Measurements from ENCODE around the gene RRBP1.
A peak's percentile ranks its signal among the peaks of the same experiment; 100 is the strongest.
"Not testable (repeated sequence)": the region's sequence is repeated elsewhere in the genome, so short reads cannot be mapped to it uniquely, and the experiment has no call there.

The RRBP1 gene

DNA sequence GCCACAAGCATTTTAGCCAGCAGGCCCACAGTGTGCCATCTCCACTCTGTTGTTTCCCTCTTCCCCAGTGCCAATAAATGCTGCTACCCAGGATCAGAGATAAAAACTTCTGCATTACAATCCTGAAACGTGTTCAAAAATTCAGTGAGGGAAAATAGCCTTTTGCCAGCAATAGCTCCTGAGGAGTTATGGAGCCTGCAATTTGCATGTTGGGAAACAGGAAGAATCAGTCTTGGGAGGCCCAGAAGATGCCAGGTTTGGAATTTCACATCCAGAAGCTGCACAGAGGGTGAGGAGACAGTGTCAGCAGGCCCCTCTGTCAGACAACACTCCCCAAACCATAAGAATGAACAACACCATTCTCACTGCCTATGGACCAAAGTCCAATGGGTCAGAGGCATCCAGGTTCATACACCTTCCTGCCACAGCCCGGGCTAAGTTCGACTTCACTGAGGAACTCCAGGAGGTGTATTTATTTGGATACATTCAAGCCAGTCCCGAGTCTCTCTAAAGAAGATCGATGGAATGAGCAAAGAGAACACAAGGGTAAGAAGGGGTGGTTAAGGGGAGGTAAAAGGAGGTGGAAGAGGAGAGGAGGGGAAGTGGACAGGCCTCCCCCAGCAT lies 20.8 kb downstream of the RRBP1 start:
- peak; percentile 7 for DNase-seq

DNA sequence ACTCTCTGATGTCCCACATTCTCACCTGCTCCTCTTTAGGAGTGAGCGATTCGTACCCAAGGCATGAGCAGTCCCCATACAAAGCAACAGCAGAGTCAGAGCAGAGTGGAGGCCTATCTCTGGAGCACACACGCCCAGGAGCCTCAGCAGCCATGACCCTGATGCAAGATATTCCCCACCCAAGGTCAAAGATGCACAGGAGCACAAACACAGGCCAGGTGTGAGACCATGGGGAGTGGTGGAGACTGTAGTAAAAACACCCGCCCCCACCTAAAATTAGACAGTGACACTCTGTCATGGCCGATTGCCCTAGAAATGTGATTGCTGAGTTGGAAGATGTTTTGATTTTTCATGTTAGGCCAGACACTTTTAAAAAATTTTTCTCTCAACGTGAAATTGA lies 21.4 kb downstream of the RRBP1 start:
- DNase-seq: peak; percentile 25

DNA sequence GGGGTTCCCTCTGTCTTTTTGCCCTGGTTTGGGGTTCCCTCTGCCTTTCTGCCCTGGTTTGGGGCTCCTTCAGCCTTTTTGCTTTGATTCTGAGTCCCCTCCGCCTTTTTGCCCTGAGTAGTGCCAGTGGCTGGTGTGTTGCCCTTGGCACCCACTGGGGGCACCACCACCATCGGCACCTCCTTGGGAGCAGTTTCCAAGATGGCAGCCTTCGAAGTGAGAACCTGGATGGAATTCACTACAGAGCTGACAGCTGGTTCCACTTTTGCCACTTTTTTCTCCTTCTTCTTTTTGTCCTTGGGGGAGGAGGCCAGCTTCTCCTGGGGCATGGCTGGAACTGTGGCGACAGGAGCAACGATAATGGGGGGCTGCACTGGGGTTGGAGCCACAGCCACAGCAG lies 22.2 kb downstream of the RRBP1 start:
- DNase-seq: no peak

DNA sequence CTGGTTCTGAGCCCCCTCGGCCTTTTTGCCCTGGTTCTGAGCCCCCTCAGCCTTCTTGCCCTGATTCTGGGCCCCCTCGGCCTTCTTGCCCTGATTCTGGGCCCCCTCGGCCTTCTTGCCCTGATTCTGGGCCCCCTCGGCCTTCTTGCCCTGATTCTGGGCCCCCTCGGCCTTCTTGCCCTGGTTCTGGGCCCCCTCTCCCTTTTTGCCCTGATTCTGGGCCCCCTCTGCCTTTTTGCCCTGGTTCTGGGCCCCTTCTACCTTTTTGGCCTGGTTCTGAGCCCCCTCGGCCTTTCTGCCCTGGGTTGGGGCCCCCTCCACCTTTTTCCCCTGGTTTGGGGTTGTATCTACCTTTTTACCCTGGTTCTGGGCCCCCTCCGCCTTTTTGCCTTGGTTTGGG lies 22.7 kb downstream of the RRBP1 start:
- not testable (repeated sequence) for DNase-seq

DNA sequence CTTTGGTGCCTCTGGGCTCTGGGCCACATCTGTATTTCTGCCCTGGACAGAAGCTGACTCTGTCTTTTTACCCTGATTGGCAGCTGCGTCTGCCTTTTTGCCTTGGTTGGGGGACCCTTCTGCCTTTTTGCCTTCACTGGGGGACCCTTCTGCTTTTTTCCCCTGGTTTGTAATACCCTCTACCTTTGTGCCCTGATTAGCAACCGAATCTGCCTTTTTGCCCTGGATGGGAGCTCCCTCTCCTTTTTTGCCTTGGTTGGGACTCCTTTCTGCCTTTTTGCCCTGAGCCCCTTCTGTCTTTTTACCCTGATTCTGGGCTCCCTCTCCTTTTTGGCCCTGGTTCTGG lies 23.4 kb downstream of the RRBP1 start:
- peak; percentile 13 for DNase-seq

DNA sequence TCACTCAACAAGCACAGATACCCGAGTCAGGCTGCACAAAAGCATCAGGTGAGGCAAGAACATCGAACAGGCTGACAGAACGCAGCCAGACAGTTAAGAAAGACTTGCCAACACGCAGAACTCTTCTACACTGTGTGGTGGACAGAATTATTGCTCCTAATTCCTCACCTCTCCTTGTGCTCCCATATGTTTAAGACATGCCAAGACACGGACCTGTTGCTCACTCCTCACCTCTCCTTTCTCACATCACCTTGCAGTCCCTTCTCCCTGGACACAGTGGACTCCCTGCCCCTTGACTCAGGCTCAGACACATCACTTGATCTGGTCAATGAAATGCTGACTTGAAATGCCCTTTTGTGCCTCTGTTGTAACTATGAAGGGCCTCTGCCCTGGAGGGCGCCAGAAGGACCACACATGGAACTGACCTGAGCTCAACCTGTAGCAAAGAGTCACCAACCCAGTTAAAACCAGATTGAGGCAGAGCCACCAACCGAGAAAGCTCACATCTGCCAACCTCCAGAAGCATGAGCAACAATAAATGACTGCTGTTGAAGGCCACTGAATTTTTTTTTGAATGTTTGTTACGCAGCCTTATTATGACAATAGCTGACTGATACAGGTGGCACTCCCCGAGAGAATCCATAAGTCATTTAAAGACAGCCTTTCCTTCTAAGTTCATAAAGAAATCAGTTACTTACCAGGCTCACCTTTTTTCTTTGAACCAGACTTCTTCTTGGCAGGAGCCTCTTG lies 24.0 kb downstream of the RRBP1 start:
- DNase-seq: peak; percentile 6

DNA sequence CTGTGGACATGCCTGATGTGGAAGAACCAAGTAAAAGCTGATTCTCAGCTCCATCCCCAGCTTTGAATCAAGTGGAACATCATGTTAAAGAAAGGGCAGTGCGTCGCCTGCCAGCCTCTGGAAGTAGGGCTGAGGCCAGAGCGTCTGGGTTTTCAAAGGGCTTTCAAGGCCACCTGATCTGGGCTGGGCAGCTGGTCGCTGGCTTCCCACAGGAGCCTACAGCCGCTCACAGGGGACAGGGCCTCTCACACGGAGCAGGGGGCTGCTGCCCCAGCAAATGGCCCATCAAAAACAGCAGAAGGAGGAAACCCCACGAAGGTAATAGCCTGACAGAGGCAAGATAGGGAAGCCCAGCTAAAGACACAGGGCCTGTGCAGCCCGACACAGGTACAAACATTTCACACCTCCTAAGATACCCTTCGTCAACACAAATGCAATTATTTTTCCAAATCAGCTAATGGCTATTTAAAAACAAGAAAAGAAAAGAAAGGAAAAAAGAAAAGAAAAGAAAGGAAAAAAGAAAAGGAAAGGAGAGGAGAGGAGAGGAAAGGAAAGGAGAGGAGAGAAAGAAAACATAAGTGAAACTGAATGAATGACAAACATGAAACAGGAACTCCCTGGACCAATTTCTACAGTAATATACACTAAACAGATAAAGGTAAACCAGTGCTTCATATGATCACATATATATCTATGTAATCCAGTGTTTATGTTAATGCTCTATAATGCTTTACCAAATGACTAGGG lies 24.8 kb downstream of the RRBP1 start:
- DNase-seq: peak; percentile 16

DNA sequence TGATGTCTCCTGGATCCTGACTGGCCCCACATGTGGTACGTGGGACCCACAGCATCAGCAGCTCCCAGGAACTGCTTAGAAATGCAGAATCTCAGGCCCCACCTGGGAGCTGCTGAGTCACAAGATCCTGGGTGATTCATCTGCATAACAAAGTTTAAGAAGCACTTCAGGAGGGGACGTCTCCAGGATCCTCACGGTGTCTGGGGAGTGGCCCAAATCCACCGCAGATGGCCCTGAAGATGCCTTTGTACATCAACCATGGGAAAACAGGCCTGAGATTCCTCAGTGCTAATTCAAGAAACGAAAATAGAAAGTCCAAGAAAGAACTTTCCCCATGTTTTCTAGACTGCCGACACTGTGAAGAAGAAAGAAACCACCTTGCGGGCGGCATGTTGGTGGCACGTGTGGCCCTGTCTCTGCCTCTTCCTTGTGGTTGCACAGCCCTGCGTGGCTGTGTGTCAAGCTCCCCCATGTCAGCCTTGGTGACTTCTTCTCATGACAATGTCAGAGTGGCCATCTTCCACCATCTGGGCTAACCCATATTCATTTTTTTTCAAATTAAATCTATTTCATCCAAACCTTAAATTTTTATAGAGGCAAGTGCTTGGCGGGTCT lies 26.1 kb downstream of the RRBP1 start:
- DNase-seq: peak; percentile 23

DNA sequence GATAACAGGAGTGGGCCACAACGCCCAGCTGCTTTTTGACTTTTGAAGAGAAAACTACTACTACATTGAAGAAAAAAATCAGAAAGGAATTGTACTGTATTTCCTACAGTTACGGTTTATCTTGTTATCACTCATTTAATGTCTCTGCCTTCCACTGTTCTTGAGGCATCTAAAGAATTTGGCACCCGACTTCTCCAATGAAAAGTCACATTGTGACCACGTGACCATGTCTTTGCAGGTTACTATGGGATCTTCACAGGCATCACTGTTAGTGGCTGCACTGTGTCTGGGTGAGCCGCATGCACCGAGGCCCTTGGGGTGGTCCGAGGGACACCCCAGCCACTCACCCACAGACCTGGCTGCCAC lies 26.8 kb downstream of the RRBP1 start:
- DNase-seq: peak; percentile 16

DNA sequence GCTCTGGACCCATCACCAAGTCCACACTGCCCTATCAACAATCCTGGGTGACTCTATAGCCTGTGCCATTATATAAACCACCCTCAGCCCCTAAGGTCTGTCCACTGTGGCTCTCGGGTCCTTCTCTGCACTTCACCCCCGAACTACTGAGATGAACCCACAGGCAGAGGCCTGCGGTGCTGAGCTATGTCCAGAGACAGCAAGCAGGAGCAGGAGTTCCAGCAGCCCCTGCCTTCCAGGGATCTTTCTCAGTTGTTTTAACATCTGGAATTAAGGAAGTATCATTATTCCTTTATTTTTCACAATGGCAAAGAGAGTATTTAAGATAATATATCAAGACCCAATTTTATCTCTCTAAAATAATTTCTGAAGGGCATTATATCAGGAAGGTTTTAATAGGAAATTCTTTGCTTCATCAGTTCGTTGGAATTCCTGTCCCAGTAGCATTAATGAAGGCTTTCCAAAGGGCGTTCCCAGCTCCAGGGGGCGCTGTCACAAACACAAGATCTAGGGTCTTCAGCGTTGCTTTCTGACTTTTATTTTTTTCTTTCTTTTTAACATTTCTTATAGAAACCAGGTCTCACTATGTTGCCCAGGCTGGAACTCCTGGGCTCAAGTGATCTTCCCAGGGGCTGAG lies 27.3 kb downstream of the RRBP1 start:
- peak; percentile 34 for DNase-seq

DNA sequence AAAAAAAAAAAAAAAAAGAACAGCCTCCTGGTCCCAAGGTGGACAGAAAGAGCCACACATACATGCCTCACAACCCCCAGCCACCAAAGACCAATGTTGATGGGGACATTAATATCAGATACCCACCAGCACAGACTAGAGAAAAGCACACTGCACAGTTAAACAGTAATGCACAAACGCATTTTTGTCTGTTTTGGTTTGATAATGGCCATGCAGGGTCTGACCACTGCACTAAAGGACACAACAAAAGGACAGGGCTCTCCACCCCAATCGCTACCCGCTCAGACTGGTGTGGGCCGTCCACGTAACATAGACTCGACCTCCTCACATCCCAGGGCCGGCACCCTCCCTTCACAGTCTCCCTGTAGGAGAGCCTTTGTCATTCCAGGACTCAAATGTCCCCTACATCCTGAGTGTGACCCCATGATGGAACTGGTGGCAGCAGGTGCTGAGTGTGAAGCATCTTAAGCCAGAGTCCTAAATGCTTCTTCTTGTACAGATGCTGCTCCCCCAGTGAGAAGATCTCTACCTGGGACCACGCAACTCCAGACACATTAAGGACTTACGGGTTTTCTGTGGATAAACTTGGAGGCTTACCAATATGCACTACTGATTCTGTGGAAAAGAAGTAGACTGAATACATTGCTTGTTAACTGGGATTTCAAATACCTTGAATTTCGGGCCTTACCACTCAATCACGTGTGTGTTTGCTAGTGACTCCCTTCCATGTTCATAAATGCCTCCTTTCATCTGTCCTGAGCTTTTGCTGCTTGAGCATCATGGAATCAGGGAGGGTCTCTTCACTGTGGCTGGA lies 28.0 kb downstream of the RRBP1 start:
- peak; percentile 3 for DNase-seq

DNA sequence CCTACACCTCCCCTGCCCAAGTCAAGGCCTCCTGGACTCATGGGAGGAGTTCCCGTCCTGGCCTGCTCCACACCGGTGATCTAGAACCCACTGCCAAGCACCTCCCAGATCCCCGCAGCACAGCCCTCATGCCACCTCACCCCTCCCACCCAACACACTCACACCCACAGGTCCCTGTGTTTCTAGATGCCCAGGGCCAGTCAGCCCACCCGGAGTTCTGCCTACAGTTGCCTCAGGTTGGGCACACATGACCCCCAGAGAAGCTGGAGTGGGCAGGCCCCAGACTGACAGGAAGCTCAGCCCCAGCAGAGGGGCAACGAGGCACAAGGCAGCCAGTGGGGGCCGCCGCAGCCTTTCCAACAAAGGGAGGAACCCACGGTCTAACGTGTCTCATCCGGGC lies 29.6 kb downstream of the RRBP1 start:
- peak; percentile 35 for DNase-seq

DNA sequence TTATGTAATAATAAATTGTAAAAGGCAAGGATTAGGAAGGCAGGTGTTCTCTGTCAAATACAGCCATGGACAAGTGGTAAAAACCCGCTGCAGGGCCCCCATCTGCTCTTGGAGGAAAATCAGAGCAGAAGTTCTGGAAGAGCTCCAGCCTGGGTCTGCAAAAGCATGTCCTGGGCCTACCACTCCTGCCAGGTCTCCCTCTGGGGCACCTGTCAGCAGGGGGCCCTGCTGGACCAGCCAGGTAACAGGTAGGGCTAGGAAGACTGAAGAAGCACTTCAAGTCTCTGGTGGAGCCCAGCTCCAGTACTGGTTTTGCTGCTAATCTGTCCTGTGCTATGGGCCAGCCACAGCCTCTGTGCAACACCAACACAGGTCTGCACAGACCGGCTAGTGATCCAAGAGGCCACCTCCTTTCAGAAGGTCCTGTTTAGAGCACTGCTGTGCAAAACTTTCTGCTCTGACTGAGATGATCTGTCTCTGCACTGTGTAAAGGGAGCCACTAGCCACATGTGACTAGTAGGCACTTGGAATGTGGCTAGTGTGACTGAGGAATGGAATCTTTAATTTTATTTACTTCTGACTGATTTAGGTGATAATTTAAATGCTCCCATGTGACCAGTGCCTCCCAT lies 30.2 kb downstream of the RRBP1 start:
- DNase-seq: peak; percentile 15

DNA sequence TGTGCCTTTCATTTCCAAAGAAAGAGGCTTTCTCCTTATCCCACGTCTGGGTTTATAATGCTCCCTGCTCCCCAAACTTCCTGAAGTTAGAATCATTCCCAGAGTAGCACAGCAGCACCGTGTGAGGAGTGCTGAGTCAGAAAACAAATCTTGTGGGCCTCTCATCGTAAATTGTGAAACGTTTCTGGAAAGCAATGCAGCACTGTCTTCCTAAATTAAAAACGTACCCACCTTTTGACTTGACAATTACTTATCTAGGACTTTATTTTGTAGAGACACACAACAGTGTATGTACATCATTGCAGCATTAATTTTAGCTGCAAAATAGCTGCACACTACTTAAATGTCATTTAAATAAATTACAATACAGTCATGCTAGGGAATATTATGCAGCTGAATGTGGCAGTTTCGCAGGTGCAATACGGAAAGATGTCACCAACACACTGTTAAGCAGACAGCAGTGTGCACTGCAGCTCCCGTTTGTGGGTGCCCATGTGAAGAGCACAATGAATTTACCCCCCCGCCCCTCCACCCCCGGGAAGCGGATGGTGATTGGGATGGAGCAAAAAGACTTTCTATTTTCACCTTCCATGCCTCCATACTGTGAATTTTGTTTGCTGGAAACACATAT lies 30.8 kb downstream of the RRBP1 start:
- no peak for DNase-seq

DNA sequence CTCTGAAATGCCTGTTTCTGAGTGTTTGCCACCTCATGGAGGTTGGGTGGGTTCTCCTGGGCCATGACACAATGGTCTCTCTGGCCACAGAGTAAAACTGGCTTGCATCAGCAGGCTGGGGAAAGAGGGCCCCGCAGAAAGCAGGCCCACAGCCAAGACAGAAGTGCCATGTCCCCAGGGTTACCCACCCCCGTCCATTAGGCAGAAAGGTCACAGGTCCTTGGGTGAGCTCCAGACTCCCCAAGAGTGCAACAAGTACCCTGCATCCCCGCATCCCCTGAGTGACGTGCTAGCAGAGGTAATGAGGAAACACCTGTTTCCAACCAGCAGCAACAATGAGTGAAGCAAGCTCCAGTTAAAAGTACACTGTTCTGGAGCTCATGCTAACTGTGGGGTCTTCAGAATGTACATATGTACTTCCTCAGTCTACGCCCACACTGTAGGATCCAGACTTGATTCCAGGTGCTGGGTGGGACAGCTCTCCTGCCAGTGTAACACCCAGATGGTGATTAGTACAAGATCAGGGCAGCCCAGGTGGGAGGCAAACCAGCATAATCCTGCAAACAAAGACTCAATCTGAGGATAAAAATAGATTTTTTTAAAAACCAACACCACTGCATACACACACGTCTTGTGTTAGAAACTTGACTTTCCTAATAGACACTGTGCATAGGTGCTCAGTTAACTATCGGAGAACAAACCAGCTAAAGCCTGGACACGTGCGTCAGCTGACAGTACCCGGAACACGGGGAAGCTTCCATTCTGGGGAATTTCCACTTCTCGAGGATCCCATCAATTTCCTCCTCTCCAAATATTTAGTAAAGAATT lies 31.5 kb downstream of the RRBP1 start:
- peak; percentile 29 for DNase-seq

DNA sequence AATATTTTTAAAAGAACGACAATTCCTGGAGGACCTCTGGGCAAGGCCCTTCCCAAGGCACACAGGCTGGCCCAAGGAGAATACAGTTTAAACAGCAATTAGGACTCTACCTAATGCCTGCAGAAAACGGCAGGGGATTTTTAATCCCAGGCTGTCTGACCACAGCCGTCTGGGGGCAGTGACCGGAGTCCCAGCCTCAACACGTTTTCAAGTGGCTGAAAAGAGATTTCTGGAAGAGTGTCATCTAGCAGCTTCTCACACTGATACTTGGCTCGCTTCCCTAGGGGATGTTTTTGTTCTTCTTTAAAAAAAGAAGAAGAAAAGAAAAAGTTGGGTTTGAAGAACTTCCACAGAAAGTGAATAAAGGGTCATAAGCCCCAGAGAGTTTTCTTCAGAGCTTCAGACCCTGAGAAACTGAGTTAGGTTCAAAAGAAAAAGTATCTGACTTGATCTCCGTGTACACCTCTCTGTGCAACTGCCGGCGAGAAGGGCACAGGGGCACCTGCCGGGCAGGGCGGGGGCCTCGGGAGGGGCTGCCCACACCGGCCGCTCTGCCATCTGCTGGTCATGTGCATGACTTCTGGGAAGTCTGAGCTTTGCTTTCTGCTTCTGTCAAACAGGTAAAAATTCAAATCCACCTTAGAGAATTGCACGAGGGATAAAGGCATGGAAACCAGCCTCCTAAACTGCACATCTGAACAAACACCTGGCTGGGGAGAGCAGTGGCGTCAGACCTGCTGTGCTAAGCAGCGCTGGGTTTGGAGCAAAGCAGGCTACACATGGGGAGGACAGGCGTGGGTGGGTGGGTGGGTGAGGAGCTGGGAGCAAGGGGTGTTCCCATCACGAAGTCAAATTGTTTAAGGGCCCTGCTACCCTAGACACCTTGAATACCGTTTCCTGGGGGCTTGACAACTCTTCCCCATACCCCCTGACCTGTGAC lies 33.0 kb downstream of the RRBP1 start:
- DNase-seq: peak; percentile 30

DNA sequence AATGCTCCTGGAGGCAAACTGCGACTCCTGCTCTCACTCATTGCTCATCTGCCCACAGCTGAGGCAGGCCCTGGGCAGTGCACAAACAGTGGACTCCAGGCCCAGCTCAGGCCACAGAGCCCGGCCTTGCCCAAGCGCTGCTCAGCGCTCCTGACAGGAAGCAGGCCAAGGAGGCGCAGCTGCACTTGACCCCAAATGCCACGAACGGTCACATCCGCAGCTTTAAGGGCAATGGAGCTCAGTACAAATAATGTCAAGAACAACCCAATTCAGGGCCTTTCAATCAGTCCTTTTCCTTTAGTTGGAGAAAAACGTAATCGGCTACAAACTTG lies 33.8 kb downstream of the RRBP1 start:
- DNase-seq: no peak

DNA sequence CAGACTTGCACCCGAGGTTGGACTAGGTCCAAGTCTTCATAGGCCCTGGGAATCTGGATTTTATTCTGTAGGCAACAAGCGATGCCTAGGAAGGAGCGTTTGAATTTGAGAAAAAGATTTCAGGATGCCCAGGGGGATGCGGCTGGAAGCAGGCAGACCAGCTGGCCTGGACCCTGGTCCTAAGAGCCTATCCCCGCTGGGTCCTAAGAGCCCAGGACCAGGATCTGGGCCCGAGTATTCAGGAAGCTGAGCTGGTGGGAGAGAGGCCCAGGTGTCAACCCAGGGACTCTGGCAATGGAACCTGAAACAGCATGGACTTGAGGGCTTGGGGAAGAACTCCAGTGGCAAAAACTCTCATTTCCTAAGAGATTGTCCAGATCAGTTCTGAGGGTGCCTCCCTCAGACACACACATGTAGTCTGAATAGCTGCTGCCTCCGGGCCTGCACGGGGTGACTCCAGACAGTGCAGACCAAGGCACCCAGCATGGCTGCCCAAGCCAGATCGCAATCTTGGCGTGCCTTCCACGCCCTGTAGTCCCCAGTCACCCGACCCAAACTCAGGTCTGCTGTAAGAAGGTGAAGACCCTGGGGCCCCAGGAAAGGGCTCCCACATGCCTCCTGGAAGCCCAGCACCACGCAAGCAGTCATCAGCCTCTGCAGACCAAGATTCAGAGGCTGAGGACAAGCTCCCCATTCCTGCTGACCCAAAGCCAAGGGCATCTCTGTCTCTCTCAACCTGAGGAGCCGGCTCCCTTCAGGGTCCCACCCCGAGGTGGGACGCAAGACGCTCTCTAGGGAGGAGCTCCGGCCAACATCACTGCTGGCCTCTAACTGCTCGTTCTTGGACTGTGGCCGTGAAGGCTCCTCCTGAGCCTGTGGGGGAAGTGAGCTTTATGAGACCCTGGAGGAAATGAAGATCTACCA lies 34.4 kb downstream of the RRBP1 start:
- no peak for DNase-seq
